Osteoblast (primary cell): ENCODE data around the gene IQCK. TPM values are rescaled to one million over a fixed set of nuclear protein-coding genes. Genes with fewer than 3 reads are reported as not detected.
A peak's percentile ranks its signal among the peaks of the same experiment; 100 is the strongest.

Experiments
- DNase-seq: peaks from one replicate; pipeline ENCODE4 v3.0.0; 2011; ENCODE audit warnings: low spot score, mixed read lengths; ENCODE audit not compliant: insufficient read length; ENCODE audit errors: missing footprints
- H2AFZ ChIP-seq: 2 replicates; pipeline ENCODE4 v1.6.0; 2011; ENCODE audit warnings: mild to moderate bottlenecking, low read length
- H3K27ac ChIP-seq: 2 replicates; pipeline ENCODE4 v1.5.1; 2011; ENCODE audit warnings: mild to moderate bottlenecking, low read depth, low read length, moderate library complexity
- H3K27me3 ChIP-seq: 2 replicates; pipeline ENCODE4 v1.6.0; 2012; ENCODE audit warnings: mild to moderate bottlenecking, control low read depth, inconsistent platforms, low read length, moderate library complexity; ENCODE audit not compliant: insufficient read depth
- H3K36me3 ChIP-seq: 2 replicates; pipeline ENCODE4 v1.5.1; 2011; ENCODE audit warnings: mild to moderate bottlenecking, low read length, control low read depth, moderate library complexity; ENCODE audit not compliant: insufficient read depth
- H3K4me1 ChIP-seq: 2 replicates; pipeline ENCODE4 v1.5.1; 2011; ENCODE audit warnings: mild to moderate bottlenecking, low read length, control low read depth, moderate library complexity; ENCODE audit not compliant: insufficient read depth
- H3K4me2 ChIP-seq: 2 replicates; pipeline ENCODE4 v1.6.0; 2011; ENCODE audit warnings: mild to moderate bottlenecking, low read length; ENCODE audit not compliant: insufficient read depth
- H3K4me3 ChIP-seq: fragments of 200-600 bp; sonication (generic); 3 replicates; pipeline ENCODE4 v1.5.1; 2012; ENCODE audit warnings: mild to moderate bottlenecking, low read length, inconsistent platforms; ENCODE audit not compliant: insufficient read depth
- H3K79me2 ChIP-seq: 2 replicates; pipeline ENCODE4 v1.6.0; 2012; ENCODE audit warnings: mild to moderate bottlenecking, low read length, control low read depth, inconsistent platforms; ENCODE audit not compliant: insufficient read depth
- H3K9me3 ChIP-seq: 2 replicates; pipeline ENCODE4 v1.5.1; 2011; ENCODE audit warnings: low read depth, low read length, control low read depth
- H4K20me1 ChIP-seq: 2 replicates; pipeline ENCODE4 v1.6.0; 2012; ENCODE audit warnings: mild to moderate bottlenecking, low read length, control low read depth; ENCODE audit not compliant: insufficient read depth
- CTCF ChIP-seq: IDR thresholded peaks from 2 replicates; pipeline ENCODE4 v1.5.1; 2011; ENCODE audit warnings: mild to moderate bottlenecking, low read depth, low read length, moderate library complexity; ENCODE audit errors: extremely low read depth
- small RNA-seq: library from RNA; depleted of rRNA; stranded (forward); fragments of <200 nt; gene quantifications from one replicate; pipeline ENCODE3, GENCODE V24; 2012
- total RNA-seq: library from RNA; depleted of rRNA; stranded (reverse); fragments of >200 nt; gene quantifications from 2 replicates; pipeline ENCODE4 v1.2.3, GENCODE V29; 2012

Gene IQCK
- total RNA-seq, 1 donor = 8.7 TPM

GRCh38 chr16:19899605-19899955 lies 181.5 kb downstream of the IQCK start:
- no peak for TF ChIP-seq CTCF
- Histone ChIP-seq H3K9me3 (no peaks in the 10 kb centered on the region), H2AFZ (no peak overlapping the region), H3K27me3 (no peaks in the 10 kb centered on the region), H3K27ac (no peak overlapping the region), H3K36me3 (no peaks in the 10 kb centered on the region), H3K4me3 (no peak overlapping the region), H4K20me1 (no peaks in the 10 kb centered on the region), H3K4me1 (no peaks in the 10 kb centered on the region), H3K4me2 (no peak overlapping the region), H3K79me2 (no peaks in the 10 kb centered on the region)
- no peak for DNase-seq

DNA sequence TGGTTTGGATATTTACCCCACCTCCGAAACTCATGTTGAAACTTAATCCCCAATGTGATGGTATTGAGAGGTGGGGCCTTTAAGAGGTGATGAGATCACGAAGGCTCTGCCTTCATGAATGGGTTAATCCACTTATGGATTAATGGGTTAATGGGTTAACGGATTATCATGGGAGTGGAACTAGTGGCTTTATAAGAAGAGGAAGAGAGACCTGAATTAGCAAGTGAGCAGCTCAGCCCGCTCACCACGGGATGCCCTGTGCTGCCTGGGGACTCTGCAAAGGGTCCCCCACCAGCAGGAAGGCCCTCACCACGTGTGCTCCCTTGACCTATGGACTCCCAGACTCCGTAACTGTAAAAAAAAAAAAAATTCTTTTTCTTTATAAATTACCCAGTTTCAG lies 183.1 kb downstream of the IQCK start:
- H3K27me3 ChIP-seq = no peaks in the 10 kb centered on the region
- H3K4me3 ChIP-seq = no peak overlapping the region
- no peak for DNase-seq
- no peaks in the 10 kb centered on the region for H3K9me3 ChIP-seq
- H3K36me3 ChIP-seq = no peaks in the 10 kb centered on the region
- no peak overlapping the region for H3K27ac ChIP-seq
- no peaks in the 10 kb centered on the region for H3K79me2 ChIP-seq
- no peak overlapping the region for H2AFZ ChIP-seq
- no peak overlapping the region for H3K4me2 ChIP-seq
- H4K20me1 ChIP-seq = no peaks in the 10 kb centered on the region
- TF ChIP-seq CTCF = no peak
- H3K4me1 ChIP-seq = no peaks in the 10 kb centered on the region

DNA sequence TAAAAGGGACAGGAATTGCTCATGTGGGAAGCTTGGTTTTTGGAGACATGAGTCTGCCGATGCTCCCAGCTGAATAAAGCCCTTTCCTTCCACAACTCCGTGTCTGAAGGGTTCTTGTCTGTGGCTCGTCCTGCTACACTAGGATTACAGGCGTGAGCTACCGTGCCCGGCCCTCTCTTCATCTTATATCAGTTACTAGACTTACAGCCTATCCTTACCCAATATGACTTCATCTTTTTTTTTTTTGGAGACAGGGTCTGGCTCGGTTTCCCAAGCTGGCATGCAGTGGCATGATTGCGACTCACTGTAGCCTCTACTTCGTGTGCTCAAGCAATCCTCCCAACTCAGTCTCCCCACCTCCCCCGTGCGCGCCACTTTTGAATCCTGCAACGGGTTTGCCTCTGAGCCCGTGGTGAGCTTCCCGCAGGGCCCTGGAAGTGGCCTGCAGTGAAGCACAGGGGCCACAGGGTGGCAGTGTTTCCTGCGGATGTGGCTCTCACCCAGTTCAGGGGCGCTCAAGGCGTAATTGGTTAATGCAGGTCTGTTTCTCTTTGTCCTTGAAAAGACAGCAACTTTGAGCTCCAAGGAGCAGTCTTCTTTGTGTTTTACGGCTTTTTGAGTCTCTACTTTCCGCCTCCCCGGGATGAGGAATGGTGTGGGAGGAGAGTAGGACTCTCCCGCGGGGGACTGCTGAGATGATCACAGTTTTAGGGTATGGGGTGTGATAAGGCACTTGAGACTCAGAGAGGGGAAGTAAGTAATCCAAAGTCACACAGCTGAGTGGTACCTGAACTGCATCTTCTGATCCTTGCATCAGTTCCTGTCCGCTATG lies 189.3 kb downstream of the IQCK start:
- Histone ChIP-seq H3K4me3 (no peak overlapping the region), H3K9me3 (no peaks in the 10 kb centered on the region), H4K20me1 (no peaks in the 10 kb centered on the region), H3K36me3 (no peaks in the 10 kb centered on the region), H3K27ac (no peak overlapping the region), H3K4me2 (peak overlapping the region; percentile 62), H3K79me2 (no peaks in the 10 kb centered on the region), H3K27me3 (no peaks in the 10 kb centered on the region), H2AFZ (peak overlapping the region; percentile 72), H3K4me1 (no peaks in the 10 kb centered on the region)
- TF ChIP-seq CTCF = peak; percentile 97
- DNase-seq = peak; percentile 89

Small RNAs within 50 kb of the gene (small RNA-seq; reads per million reads assigned to genes)
- not detected for gene LARP7P2

Other genes with a start within 250 kb of the IQCK start
- gene GDE1, start 196.2 kb upstream of the IQCK start, total RNA-seq = 74.3 and 77.1 TPM in 2 replicates
- 8.3 and 11.8 TPM in 2 replicates for gene CCP110, start 194.3 kb upstream of the IQCK start, total RNA-seq
- 64.8 and 65.7 TPM in 2 replicates for gene VPS35L, start 162.6 kb upstream of the IQCK start, total RNA-seq
- gene KNOP1, start within 50 bp of the IQCK start, total RNA-seq = 10.1 and 15.3 TPM in 2 replicates
- gene GPRC5B, start 166.6 kb downstream of the IQCK start, total RNA-seq = 1.2 and 2.5 TPM in 2 replicates